ENCODE measurements around the gene PHF19.
A peak's percentile ranks its signal among the peaks of the same experiment; 100 is the strongest.

Gene PHF19

DNA sequence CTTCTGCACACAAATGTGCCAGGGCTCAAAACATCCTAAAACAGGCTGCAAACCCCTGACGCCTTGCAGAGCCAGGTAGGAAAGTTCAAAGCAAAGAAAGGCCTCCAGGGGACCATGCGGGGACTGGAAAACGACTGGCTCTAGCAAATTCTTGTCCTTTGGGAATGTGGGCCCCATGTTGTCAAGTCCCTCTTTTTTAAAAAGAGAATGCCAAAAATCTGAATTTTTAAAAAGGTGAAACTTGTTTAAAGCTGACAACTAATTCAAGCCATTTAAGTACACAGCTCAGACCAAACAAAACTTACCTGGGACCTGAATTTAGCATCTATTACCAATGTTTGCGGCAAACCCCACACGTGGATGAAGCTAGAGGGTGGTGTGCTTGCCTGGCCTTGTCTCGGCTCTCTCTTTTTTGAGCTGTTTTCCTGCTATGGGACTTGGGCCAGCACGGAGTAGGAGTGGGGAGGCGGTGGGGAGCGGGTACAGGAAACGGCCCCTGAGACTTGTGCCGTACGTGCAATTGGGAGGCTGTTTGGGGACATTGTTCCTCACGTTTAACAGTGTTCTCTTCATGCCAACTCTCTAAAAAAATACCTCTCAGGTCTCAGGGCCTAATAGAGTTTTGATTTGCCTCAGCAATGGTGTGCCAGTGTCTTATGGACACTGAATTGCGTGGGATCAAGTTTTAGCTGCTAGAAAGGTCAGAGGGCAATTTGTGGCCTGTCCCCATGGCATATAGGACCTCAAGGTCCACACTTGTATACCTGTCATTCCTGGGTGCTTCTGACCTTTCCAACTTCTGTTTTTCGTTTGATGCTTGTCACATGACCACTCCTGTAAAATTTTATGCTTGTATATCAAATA lies 15.1 kb upstream of the PHF19 start:
- no peak for DNase-seq (ENCODE audit: low spot score)

DNA sequence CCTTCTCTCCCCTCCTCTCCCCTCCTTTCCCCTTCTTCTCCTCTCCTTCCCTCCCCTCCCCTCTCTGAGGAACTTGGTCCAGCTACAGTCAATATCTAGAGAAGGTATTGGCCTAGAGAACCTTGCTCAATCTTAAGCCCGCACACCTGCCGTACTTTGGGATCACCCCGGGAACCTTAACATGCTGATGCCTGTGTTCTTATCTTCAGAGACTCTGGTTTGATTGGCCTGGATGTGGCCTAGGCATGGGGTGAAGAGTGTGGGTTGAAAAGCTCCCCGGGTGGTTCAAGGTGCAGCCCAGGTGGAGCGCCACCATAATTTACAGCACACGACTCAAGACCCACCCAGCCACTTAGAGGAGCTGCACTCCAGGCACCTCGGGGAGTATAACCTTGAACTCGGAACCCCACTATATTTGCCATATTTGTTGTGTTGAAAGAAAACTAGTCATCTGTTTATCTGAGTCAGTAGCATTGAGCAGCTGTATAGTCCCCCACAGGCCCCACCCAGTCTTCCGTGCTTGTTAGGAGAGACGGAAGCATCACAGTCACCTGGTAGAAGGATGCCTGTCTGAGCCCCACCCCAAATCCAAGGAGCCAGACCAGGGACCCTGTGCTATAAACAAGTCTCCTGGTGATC lies 14.4 kb upstream of the PHF19 start:
- no peak for DNase-seq (ENCODE audit: low spot score)

DNA sequence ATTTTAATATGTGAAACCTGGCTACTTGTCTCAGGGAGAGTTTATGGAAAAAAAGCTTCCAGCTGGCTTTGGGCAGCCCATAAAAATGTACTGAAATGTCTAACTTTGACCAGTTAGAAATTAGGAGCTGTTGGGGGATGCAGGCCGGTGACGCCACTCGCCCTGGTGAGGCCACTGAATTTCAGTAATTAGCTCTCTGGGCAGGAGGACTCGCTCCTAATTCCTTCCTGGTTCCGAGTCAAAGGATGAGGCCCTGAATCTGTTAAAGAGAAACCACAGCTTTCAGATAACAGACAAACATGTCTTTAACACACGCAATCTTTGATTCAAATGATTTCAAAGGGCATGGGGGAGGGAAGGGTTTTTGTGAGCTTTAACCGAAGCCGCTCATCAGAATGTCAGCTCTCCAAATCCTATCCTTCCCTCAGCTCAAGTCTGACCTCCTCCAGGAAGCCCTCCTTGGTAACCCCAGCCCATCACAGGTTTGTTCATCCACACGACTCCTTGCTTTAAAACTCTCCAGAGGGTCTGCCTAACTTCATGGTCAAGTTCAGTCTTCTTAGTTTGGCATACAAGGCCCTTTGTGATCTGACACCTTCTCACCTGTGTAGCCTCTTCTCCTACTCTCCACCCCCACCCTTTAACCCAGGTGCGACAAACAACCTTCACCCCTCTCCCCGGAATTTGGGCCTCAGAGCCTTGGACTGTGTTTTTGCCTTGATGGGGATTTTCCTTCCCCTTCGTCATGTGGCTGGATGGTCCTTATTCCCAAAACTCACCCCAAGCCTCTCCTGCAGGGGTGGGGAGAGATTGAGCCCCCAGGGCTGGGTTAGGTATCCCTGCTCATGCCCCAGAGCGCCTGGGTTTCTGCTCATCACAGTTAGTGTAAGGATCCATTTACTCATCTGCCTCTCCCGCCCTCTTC lies 13.6 kb upstream of the PHF19 start:
- no peak for DNase-seq (ENCODE audit: low spot score)

DNA sequence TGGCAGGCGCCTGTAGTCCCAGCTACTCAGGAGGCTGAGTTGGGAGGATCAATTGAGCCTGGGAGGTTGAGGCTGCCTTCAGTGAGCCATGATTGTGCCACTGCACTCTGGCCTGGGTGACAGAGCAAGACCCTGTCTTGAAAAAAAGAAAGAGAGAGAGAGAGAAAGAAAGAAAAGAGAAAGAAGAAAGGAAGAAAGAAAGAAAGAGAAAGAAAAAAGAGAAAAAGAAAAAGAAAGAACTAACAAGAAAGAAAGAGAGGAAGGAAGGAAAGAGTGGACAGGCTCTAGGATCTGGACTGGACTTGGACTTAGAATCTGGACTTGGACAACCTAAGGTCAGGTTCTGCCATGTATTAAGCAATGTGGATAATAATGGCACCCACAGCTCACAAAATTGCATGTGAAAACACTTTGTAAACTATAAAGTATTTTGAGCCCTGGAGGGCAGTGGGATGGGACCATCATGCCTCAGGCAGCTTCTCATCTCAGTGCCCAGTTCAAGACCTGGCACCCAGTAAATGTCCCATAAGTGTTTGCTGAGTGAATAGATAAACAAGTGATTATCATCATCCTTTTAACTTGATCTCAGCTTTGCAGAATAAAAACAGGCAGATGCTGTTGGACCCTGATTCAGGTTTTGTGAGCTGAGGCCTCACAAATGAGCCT lies 12.8 kb upstream of the PHF19 start:
- no peak for DNase-seq (ENCODE audit: low spot score)

DNA sequence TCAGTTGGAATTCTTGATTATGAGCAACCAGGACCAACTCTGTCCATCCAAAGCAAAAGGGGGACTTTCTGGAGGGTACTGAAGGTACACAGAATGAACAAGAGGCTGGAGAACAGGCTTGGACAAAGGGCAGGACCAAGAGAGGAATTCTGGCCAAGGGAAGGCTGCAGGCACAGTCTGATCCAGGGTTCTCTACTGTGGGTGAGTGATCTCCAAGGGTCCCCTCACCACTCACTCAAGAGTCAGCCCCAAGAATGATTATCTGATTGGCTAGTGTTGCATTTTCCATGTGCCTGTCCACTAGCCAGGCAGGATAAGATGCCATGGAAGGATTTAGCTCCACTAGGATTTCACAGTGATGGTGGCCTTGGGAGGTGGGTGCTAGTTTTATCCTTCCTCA lies 11.6 kb upstream of the PHF19 start:
- DNase-seq (ENCODE audit: low spot score) = no peak

DNA sequence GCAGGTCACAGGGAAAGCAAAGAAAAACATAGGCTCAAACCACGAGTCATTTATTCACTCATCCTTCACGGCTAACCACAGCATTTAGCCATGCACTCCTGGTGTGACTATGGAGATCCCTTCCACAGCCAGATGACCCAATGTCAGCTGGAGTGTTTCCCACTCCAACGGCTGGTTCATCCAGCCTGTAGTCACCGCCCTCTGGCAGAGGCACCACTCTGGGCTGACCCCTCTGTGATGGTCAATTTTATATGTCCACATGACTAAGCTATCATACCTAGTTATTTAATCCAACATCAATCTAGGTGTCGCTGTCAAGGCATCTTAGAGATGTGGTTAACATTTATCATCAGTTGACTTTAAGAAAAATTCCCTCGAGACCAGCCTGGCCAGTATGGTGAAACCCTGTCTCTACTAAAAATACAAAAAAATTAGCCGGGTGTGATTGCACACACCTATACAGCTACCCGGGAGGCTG lies 9.5 kb upstream of the PHF19 start:
- DNase-seq (ENCODE audit: low spot score) = no peak

DNA sequence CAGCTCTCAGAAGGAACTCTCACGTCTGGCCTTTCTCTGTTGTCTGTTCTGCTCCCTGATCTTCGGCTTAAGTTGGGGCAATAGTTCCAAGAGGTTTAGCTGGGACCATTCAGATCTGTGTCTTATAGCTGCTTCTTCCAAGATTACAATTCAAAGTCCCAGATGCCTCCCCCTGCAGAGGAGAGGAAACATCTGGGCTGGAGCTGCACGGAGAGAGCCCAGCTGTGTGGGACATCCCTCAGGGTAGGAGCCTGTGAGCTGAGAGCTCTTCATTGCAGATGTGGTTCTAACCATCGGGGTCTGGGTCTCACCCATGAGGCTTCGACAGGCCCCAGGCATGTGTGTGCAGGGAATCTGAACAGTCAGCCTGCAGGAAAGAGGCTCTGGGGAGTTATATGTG lies 9.0 kb upstream of the PHF19 start:
- DNase-seq (ENCODE audit: low spot score) = no peak

DNA sequence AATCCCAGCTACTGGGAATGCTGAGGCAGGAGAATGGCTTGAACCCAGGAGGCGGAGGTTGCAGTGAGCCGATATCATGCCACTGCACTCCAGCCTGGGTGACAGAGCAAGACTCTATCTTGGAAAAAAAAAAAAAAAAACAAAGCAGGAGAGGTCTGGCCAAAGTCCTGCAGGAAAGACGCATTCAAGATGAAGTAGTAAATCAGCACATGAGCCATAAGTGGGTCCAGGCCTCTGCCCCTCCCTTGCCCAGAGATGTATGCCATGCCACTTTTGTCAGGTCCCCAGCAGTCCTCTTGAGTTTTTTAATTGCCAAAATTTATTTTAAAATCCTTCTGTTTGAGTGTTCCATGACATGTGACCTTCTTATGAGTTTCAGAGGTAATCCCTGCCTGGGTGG lies 8.5 kb upstream of the PHF19 start:
- no peak for DNase-seq (ENCODE audit: low spot score)

DNA sequence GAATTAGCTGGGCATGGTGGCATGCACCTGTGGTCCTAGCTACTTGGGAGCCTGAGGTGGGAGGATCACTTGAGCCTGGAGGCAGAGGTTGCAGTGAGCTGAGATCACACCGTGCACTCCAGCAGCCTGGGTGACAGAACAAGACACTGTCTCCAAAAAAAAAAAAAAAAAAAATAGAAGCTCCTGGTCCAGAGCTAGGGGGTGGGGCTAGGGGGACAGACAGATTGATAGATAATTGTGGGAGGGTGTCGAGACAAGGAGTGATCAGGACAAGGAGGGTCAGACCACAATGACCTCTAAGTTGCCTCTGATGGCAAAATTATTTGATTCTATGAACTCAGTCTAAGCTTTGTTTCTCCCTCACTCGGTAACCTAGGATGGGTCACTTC lies 6.6 kb upstream of the PHF19 start:
- no peak for DNase-seq (ENCODE audit: low spot score)

DNA sequence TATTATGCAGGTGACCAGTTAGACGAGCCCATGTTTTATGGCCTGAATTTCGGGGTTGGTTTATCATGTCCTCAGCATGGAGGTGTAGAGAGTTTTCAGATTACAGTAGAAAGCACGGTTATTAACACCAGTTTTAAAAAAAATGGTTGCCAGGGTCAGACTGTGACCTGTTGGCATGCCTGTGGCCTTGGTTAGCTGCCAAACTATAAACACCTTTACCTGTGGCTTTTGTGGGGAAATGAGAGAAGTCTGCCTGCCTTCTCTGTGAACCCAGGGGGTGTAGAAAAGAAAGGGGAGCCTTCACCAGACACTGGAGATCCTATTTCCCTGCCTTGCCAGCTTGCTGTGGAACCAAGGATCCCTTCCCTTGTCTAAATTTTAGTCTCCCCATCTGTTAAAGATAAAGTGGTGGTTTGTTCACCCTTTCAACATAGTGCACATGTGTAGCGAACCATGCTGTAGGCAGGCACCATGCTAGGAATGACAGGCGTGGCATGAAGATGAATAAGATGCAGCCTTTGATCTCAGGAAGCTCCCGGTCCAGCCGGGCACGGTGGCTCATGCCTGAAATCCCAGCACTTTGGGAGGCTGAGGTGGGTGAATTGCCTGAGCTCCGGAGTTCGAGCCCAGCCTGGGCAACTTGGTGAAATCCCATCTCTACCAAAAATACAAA lies 6.1 kb upstream of the PHF19 start:
- no peak for DNase-seq (ENCODE audit: low spot score)

DNA sequence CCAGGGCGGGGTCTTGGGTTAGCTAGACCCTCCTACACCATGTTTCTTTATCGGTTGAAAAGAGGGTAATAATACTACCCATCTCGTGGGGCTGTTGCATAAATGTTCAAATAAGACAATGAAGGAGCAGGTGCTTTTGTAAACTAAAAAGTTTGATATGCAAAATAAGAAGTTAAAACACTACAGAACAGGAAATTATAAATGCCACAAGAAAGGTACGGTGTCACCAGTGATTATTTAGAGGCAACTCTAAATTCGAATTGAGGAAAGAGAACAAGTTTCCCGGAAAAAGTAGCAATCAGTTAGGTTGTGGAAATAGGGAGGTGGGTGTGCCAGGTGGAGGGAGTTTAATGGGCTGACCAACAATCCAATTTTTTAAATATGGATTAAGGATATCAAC lies 2.5 kb upstream of the PHF19 start:
- no peak for DNase-seq (ENCODE audit: low spot score)

DNA sequence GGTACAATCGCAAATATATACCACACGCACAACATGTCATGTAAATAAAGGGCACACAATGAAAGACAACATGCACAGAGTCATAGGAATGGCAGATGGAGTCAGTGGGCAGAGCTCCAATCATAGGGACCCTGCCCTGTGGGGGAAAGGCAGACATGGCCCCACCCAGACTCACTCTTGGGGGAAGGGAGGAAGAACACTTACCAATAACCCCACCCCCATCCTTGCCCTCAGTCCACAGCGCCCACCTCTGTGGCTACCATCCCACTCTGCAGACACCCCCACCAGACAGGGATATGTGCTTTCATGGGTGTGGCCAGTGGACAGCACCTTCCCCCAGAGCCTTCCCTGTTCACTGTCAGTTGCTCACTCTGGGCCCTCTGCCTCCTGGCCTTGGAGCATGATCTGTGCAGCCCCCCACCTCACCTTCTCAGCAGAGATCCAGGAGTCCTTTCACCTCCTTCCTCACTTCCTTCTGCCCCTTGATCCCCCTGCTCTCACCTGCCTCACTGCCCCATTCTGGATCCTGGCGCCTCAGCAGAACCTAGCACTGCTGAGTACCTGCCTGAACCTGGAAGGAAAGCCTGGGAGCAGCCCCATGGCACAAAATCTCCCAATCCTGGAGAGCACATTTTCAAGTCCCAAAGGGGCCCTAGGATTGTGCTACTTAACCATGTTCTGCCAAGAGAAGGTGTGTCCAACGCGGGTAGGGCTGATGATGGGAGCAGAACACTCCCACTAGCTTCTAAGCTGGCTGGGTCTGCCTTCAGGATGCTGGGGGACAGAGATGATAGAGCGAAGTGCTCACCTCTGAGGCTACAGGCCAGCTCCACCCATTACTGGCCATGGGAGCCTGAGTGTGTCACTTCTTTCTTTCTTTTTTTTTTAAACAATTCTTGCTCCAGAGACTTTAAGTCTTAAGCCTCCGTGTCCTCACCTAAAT lies 1.5 kb upstream of the PHF19 start:
- no peak for DNase-seq (ENCODE audit: low spot score)

DNA sequence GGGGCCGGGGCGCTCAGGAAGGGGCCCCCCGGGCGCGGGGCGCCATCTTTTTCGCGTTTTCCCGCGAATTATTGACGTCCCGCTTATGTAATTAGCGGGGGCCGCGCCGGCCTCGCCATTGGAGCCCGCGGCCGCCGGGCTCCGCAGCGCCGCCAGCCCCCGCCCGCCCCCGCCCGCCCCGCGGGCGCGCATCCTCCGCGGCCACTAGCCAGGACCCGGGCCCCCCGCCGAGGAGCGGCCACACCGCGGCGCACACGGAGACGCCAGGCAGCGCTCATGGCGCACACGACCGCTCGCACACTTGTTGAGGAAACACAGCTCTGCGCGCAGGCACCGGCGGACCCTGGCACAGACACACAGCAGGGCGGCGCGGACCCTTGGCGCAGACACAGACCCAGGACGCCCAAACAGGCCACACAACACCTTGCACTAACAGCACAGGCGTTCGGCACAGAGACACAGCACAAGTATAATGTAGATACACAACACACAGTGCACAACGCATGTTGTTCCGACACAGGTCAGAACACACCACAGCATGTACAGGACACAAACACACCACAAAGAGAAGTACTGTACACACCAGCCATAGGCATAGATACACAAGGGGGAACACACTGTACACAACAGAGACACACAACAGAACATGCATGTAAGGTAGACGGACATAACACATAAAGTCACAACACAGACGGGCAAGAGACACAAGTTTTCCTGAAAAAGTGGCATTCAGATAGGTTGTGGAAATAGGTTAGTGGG lies 467 bp upstream of the PHF19 start:
- DNase-seq (ENCODE audit: low spot score) = peak; percentile 76

DNA sequence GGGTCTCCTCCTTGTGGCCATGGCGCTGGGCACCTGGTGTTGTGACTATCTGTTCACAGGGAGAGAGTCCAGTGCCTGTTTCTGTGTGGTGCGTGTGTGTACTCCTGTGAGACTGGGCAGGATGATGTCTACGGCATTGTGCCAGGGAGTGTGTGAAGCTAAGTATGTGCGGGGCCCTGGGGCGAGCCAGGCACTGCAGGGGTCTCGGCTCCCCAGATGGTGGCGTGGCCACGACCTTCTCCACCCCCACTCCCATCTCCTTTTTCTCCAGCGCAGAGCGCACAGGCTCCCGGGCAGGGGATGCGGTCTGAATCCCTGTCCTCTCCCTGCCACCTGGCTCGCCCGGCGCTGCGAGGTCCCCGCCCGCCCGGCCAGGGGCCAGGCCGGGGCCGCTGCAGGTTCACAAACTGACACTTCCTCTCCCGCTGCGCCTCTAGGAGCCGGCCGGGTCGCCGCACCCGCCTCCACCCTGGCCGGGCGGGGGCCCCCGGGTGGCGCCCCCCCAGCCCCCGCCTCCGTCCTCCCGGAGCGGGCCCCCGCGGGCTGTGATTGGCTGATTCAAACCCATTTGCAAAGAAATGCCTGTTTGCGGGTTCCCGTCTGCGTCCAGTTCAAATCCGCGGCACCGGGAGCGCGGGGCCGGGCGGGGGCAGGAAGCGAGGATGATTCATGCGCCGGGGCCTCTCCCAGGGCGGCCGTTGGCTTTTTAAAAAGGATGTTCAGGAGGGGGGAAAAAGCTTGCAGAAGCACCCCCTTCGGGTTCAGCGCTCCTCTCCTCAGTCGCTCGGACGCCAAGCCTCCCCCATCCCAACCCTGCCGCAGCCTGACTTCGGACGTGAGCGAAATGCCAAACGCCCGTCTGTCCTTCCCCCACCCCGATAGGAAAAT lies 790 bp downstream of the PHF19 start:
- peak; percentile 87 for DNase-seq (ENCODE audit: low spot score)

DNA sequence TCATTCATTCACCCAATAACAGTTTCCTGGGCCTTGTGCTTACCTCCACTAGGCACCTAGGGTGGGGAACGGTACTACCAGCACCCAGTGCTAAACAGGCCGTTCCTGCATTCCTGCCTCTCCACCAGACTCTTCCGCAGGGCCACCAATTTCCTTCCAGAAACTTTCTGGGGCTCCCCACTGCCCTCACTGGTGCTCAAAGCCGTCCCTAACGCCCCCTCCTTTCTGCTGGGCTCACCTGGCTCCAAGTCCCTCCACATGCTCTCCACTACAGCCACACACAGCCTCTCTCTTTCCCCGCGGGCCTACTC lies 1.4 kb downstream of the PHF19 start:
- no peak for DNase-seq (ENCODE audit: low spot score)

DNA sequence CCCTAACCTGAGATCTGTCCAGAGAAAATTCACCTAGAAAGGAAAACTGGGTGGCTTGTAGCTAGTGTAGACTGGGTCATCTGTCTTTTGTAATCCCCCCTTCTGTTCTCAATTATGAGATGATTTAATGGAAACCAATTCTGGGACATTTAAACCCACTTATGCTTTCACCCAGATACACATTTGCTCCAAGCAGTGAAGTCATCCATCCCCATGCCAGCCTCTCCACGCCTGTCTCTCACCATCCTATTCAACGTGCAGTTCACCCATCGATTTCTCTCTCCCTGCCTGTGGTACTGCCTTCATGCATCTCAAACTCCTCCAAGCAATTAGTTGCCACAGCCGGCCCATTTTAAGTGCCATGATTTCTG lies 1.8 kb downstream of the PHF19 start:
- no peak for DNase-seq (ENCODE audit: low spot score)

DNA sequence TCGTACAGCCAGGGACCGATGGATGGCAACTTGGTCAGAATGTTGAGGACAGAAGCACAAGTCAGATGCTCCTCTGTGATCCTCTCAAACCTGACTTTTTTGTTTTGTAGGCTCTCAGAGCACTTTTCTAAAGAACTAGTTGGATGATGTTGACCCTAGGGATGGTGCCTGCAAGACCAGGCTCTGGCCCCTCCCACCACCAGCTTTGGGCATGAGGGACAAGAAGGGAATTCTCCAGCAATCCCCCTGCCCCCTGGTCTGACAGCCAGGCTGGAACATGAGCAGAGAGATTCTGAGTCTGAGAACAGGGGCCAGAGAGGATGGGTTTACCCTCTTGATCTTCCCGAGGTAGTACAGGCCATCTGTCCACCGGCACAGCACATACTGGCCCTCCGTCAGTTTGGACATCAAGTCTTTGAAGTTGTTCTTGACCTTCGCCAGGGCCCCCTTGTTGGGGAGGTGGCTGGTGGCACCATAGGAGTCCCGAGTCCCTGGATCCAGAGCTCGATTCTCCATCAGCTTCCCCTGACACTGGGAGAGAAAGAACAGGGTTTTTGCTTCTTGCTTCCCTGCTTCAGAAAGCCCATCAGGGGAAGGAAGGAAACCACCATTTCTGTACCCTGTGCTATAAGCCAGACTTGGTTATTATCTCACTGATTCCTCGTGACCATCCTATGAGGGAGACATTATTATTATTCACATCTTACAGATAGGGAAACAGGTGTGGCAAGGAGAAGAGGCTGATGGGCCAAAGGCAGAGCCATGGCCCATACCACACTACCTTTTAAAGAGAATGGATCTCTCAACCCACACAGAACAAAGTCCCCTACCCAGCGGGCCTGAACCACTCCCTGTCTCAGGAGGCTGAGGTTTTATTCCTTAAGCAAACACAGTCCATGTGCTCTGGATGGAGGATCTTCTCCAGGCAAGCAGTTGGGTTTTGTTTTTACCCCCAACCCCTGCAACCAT lies 2.5 kb downstream of the PHF19 start:
- DNase-seq (ENCODE audit: low spot score) = no peak

DNA sequence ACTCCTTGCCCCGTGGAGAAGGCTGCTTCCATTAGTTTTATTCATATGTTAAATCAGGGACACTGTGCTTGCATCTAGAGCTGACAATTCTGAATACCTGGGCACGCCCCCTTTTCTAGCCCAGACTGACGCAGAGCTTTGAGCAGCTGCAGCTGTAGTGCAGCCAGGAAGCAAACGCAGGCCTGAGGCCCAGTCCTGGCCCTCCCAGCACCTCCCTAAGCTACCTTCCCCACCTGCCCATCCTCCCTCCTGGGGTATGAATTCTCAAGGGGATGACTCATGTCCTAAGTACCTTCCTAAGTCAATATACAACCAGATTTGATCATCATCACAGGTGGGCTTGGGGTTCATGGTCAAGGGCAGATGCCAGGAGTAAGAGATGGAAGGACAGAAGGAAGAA lies 3.5 kb downstream of the PHF19 start:
- DNase-seq (ENCODE audit: low spot score) = no peak

All from HuH-7 (cell line).